Upper lobe of left lung (tissue), 6 donors: ENCODE data around the gene TLE1. TPM values are rescaled to one million over a fixed set of nuclear protein-coding genes. Genes with fewer than 3 reads are reported as not detected.
"Not testable (repeated sequence)": the region's sequence is repeated elsewhere in the genome, so short reads cannot be mapped to it uniquely, and the experiment has no call there.

Experiments
- ATAC-seq, 2 donors: fragments of 200-7000 bp; cut with Tn5 transposase; one replicate each; pipeline ENCODE4 v1.9.1; 2022; ENCODE audit warnings: mild to moderate bottlenecking in 2 of 2, moderate library complexity in 2 of 2; ENCODE audit not compliant: low FRiP score in 2 of 2
- DNase-seq, 2 donors: peaks; one replicate each; pipeline ENCODE4 v3.0.0-alpha.2; 2019 to 2020
- H3K27ac ChIP-seq, 4 donors: fragments of 200-600 bp; sonication (generic); one replicate each; pipeline ENCODE4 v1.5.1; 2016 to 2019
- H3K27me3 ChIP-seq, 4 donors: fragments of 200-600 bp; sonication (generic); one replicate each; pipeline ENCODE4 v1.5.1; 2017 to 2019
- H3K36me3 ChIP-seq, 4 donors: fragments of 200-600 bp; sonication (generic); one replicate each; pipeline ENCODE4 v1.5.1; 2016 to 2019
- H3K4me1 ChIP-seq, 4 donors: fragments of 200-600 bp; sonication (generic); one replicate each; pipeline ENCODE4 v1.5.1; 2018 to 2019
- H3K4me3 ChIP-seq, 4 donors: fragments of 200-600 bp; sonication (generic); one replicate each; pipeline ENCODE4 v1.5.1; 2017 to 2019; ENCODE audit warnings: mild to moderate bottlenecking in 2 of 4, moderate library complexity in 1 of 4
- H3K9me3 ChIP-seq, 4 donors: fragments of 200-600 bp; sonication (generic); one replicate each; pipeline ENCODE4 v1.5.1; 2018 to 2019
- EP300 ChIP-seq, 4 donors: sonication (generic); formaldehyde crosslinking; IDR thresholded peaks; one replicate each; pipeline ENCODE4 v1.5.1; 2017; ENCODE audit warnings: antibody characterized with exemption in 4 of 4, control low read depth in 2 of 4
- POLR2A ChIP-seq, 4 donors: fragments of 450-650 bp; IDR thresholded peaks; one replicate each; pipeline ENCODE4 v1.5.1; 2016 to 2017; ENCODE audit warnings: antibody characterized with exemption in 4 of 4, mild to moderate bottlenecking in 2 of 4
- POLR2AphosphoS5 ChIP-seq, 2 donors: sonication (generic); formaldehyde crosslinking; IDR thresholded peaks; one replicate each; pipeline ENCODE4 v1.5.1; 2017; ENCODE audit warnings: antibody characterized with exemption in 2 of 2
- WGBS, 2 donors: methylation state at CpG; one replicate each; pipeline ENCODE4 v1.1.5; 2017 to 2018; 5-methylcytosine and 5-hydroxymethylcytosine counted together
- total RNA-seq, 6 donors: library from RNA; depleted of rRNA in 4 of 6; stranded (reverse); fragments of >200 nt in 4 of 6; gene quantifications; one replicate each; pipeline versions ENCODE4 v1.1.0 to v1.2.1, GENCODE V29; 2016 to 2021
- TF ChIP-seq, protein P1 (sequence below), 6 experiments: fragments of 450-650 bp in 4 of 6; fragments of 200-600 bp in 2 of 6; sonication (generic) in 2 of 6; IDR thresholded peaks; one replicate each; pipeline ENCODE4 v1.5.1; 2016 to 2019; ENCODE audit warnings: antibody characterized with exemption in 6 of 6
- donor health status: DM: no; HTN: no; CAD: no; lungs with moderate emphysema.
- donor health status: DM: no; HTN: yes; CAD: no; lungs with severe emphysema.

The TLE1 gene
- total RNA-seq, 6 donors from 2014 or later: 17.3 to 55.5 (median 27.6) TPM

DNA sequence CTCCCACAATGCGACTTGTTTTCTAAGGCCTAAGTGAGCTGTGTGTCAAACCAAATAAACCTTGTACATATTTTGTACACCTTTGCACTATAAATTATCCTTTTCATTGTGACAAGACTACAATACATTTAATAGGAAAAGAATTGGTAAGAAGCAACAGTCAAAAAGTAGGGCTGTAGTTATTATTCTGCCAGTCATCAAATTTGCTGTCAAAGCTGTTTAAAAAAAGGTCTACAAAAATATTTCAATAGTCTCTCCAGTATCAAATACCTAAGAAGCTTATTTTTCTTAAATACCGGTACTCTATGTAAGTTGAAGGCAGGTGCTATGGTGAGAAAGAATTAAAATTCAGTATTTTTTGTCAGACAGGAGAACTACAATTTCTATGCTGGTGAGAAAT, 40.5 kb downstream of the TLE1 start:
- 69 to 100% methylated on average over 2 of the region's 2 CpGs for whole genome bisulfite sequencing, 2 donors
- no peaks in the 10 kb centered on the region for H3K27me3 ChIP-seq
- no peak for DNase-seq
- H3K36me3 ChIP-seq: peaks cover 0 to 15% (median 2%) of the 10 kb centered on the region in 4 donors
- H3K27ac ChIP-seq: no peak overlapping the region
- ATAC-seq: no peak
- H3K9me3 ChIP-seq: no peaks in the 10 kb centered on the region
- H3K4me3 ChIP-seq: no peak overlapping the region
- no peaks in the 10 kb centered on the region for H3K4me1 ChIP-seq
- TF ChIP-seq POLR2A (IDR thresholded peaks at IDR 0.05) (no peak), POLR2AphosphoS5 (IDR thresholded peaks at IDR 0.05) (no peak), EP300 (IDR thresholded peaks at IDR 0.05) (no peak)
- TF ChIP-seq, protein P1, sequence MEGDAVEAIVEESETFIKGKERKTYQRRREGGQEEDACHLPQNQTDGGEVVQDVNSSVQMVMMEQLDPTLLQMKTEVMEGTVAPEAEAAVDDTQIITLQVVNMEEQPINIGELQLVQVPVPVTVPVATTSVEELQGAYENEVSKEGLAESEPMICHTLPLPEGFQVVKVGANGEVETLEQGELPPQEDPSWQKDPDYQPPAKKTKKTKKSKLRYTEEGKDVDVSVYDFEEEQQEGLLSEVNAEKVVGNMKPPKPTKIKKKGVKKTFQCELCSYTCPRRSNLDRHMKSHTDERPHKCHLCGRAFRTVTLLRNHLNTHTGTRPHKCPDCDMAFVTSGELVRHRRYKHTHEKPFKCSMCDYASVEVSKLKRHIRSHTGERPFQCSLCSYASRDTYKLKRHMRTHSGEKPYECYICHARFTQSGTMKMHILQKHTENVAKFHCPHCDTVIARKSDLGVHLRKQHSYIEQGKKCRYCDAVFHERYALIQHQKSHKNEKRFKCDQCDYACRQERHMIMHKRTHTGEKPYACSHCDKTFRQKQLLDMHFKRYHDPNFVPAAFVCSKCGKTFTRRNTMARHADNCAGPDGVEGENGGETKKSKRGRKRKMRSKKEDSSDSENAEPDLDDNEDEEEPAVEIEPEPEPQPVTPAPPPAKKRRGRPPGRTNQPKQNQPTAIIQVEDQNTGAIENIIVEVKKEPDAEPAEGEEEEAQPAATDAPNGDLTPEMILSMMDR (IDR thresholded peaks at IDR 0.05): no peak

DNA sequence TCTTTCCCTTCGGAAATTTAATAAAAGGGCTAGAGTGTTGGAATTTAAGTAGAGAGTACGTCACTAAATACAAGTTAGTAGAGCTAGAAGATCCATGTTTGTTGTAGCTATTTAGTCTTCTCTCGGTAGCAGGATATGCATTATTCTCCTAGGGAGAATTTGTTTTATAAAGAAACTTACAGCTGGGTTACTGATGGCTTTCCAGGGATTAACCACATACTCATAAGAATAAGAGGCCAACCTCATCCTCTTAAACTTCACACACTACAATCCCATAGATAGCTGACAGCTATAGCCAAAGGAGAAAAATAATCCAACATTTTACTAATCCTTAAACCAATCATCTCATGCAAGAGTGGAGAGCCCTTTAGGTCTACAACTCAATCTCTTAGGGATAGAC, 43.0 kb downstream of the TLE1 start:
- DNase-seq: no peak
- no peak for ATAC-seq
- WGBS, 2 donors: 96 to 97% methylated on average over 3 of the region's 3 CpGs
- TF ChIP-seq POLR2AphosphoS5 (IDR thresholded peaks at IDR 0.05): no peak
- no peak for TF ChIP-seq POLR2A (IDR thresholded peaks at IDR 0.05)
- TF ChIP-seq, protein P1 (IDR thresholded peaks at IDR 0.05): no peak
- no peak for TF ChIP-seq EP300 (IDR thresholded peaks at IDR 0.05)
- Histone ChIP-seq H3K4me3 (no peak overlapping the region), H3K9me3 (no peaks in the 10 kb centered on the region), H3K27ac (no peak overlapping the region), H3K36me3 (peaks cover 0 to 13% (median 2%) of the 10 kb centered on the region in 4 donors), H3K4me1 (no peaks in the 10 kb centered on the region), H3K27me3 (no peaks in the 10 kb centered on the region)

DNA sequence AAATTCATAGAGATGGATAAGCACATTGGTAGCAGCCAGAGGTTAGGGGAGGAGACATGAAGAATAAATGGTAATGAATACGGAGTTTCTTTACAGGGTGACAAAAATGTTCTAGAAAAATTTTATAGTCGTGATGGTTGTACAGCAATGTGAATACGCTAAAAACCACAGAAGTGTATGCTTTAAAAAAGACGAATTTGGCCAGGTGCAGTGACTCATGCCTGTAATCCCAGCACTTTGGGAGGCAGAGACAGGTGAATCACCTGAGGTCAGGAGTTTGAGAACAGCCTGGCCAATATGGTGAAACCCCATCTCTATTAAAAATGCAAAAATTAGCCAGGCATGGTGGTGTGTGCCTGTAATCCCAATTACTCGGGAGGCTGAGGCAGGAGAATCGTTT, 44.8 kb downstream of the TLE1 start:
- not testable (repeated sequence) for H3K27ac ChIP-seq, H3K4me3 ChIP-seq, H3K9me3 ChIP-seq, H3K27me3 ChIP-seq, ATAC-seq, DNase-seq, H3K36me3 ChIP-seq, H3K4me1 ChIP-seq
- 80 to 83% methylated on average over 6 of the region's 6 CpGs for WGBS, 2 donors

DNA sequence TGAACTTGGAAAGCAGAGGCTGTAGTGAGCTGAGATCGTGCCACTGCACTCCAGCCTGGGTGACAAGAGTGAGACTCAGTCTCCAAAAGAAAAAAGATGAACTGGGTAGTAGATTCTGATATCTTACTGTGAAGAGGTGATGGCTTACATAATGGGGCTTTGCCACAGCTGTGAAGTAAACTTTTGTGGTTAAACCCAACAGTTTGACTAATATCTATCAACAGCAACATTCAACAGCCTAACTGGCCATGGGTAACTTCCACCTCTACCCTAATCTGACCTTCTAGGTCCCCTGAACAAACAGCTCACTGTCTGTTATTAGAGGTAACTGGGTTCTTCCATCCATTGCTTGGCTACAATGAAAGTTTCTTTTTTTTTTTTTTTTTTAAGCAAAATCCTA, 52.1 kb downstream of the TLE1 start:
- ATAC-seq (no peak), DNase-seq (no peak)
- Histone ChIP-seq H3K27ac (no peak overlapping the region), H3K4me1 (no peaks in the 10 kb centered on the region), H3K9me3 (no peaks in the 10 kb centered on the region), H3K4me3 (no peak overlapping the region), H3K27me3 (no peaks in the 10 kb centered on the region), H3K36me3 (no peaks in the 10 kb centered on the region)
- 86 to 92% methylated on average over 1 of the region's 1 CpG for WGBS, 2 donors
- no peak for TF ChIP-seq EP300 (IDR thresholded peaks at IDR 0.05)
- no peak for TF ChIP-seq POLR2AphosphoS5 (IDR thresholded peaks at IDR 0.05)
- TF ChIP-seq, protein P1 (IDR thresholded peaks at IDR 0.05): no peak

DNA sequence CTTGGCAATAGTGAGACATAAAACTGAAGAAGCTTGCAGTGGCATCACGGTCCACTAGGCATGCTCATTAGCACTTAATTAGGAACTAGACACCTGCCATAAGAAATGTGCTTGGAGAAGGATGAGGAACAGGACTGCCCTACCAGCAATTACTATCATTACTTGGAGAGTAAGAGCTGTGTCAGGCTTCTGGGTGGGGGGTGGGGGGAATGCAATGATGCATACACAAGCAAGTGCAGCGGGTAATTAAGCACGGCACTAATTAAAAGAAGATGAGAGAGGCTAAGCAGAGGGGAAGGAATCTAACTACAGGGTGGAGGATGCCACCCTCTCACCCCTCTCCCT, 53.1 kb downstream of the TLE1 start:
- Histone ChIP-seq H3K27ac (no peak overlapping the region), H3K36me3 (peaks cover 0 to 5% (median 0%) of the 10 kb centered on the region in 4 donors)
- WGBS, 2 donors: 90 to 95% methylated on average over 3 of the region's 3 CpGs

More for the DNA sequence above, 53.1 kb downstream of the TLE1 start:
- DNase-seq (no peak), ATAC-seq (no peak)
- Histone ChIP-seq H3K27me3 (no peaks in the 10 kb centered on the region), H3K9me3 (no peaks in the 10 kb centered on the region), H3K4me3 (no peak overlapping the region), H3K4me1 (no peaks in the 10 kb centered on the region)
- TF ChIP-seq, protein P1 (IDR thresholded peaks at IDR 0.05): no peak
- TF ChIP-seq POLR2AphosphoS5 (IDR thresholded peaks at IDR 0.05) (no peak), POLR2A (IDR thresholded peaks at IDR 0.05) (no peak), EP300 (IDR thresholded peaks at IDR 0.05) (no peak)
